ENCODE results near the gene SLC19A1.

SLC19A1 gene

DNA sequence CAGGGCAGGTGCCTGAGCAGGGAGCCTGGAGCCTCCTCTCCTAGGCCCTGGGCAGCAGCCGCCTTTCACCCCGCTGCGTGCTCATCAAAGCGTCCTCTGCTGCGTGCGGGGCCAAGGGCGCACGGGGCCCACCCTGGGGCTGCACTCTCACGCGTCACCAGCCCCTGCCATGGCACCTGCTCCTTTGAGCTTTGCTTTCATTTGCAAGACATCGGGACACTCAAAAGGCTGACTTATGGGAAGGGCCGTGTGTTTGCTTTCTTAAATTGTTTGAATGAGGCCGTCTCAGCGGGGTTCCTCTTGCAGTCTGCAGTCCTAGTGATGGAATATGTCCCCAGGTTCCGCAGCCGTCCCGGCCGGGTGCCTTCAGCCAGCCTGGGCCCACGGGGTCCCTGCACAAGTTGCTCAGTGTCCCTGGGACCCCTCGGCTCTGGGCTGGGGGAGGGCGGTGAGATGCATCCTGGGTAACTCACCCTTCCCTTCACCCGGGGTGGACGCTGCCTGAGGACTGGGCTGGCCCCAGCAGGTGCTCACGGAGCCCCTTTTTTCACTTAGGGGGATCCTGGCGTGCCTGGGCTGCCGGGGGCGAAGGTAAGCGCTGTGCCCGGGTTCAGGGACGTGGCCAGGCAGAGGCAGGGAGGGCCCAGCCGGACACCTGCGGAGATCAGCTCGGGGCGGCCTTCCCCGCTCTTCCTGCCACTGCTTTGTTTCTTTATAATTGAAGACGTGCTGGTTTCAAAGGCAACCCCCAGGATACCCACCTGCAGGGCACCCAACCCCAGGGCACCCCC is 53.1 kb downstream of the SLC19A1 start:
- no peak for DNase-seq

DNA sequence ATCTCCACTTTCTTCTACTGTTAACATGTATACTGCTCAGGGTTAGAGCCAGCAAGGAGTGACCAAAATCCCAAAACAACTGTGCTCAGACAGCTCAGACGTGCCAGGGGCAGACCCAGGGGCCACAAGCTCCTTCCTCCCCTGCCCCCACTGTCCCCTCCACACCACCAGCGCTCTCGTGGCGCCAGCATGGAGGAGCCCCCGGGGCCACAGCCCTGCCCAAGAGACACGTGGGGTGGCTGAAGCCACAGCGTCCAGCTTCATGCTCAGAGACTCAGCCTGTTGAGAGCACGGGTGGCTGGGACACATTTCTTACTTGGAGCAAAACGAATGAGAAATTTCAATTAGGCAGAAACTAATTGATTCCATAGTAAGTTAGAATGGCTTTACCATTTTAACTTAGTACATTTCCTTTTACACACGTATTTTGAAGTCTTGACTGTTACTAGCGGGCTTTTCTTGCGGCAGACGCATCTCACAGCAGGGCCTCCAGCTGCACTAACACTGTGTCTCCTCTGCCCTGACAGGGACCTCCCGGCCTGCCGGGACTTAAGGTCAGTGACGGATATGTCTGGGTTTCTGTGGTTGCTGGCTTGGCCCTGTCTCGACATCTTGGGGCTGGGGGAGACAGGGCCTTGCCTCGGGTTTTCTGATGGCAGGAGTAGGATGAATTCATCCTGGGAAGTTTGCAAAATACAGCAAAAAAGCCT is 54.2 kb downstream of the SLC19A1 start:
- no peak for DNase-seq

DNA sequence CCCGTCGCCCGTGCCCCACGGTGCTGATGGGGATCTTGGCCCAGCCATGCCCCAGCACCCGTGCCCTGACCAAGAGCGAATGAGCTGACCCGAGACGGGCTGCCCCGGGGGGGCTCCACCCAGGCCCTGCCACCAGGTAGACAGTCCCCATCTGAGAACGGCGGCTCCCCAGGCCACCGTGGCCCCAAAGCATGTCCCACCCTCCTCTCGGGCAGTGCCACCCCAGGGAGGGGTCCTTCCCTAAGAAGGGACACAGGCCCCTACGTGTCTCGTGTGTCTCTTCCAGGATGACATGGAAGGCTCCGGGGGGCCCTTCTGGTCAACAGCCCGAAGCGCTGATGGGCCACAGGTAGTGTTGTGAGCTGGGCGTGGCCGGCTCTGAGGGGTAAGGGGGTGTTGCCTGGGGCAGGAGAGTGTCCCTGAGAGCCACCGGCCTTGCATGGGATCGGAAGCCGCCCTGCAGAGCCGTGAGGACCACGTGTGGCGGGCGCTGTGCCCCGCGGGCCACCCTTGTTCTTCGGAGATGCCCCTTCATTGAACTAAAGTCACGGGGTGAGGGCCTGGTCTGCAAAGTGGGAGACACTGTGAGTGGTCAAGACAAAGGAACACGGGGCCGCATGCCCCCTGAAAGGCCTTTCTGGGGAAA is 55.0 kb downstream of the SLC19A1 start:
- no peak for DNase-seq

DNA sequence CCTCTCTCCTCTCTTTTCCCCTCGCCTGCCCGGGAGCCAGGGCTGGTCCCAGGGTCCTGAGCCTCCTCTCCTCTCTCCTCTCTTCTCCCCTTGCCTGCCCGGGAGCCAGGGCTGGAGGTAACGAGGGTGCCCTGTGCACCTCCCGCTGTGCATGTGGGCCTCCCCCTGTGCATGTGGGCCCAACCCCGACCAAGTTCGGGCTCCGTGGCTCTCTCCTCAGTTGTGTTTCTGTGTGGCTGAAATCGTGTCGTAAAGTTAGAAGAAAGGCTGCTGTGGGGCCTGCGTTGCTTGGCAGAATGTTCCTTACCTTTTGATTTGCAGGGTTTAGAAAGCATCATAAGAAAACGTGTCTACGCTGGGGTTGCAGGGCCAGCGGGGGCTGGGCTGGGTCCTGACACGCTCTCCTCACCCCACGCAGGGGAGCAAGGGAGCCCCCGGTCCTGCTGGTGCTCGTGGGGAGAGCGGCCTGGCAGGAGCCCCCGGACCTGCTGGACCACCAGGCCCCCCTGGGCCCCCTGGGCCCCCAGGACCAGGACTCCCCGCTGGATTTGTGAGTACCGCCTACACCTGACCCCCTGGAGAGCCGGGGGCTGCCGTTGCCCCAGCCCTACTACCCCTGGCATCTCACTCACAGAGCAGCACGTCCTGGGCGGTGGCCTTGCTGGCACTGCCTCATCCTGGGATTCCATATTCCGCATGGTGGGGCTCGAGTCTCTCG is 55.6 kb downstream of the SLC19A1 start:
- no peak for DNase-seq

DNA sequence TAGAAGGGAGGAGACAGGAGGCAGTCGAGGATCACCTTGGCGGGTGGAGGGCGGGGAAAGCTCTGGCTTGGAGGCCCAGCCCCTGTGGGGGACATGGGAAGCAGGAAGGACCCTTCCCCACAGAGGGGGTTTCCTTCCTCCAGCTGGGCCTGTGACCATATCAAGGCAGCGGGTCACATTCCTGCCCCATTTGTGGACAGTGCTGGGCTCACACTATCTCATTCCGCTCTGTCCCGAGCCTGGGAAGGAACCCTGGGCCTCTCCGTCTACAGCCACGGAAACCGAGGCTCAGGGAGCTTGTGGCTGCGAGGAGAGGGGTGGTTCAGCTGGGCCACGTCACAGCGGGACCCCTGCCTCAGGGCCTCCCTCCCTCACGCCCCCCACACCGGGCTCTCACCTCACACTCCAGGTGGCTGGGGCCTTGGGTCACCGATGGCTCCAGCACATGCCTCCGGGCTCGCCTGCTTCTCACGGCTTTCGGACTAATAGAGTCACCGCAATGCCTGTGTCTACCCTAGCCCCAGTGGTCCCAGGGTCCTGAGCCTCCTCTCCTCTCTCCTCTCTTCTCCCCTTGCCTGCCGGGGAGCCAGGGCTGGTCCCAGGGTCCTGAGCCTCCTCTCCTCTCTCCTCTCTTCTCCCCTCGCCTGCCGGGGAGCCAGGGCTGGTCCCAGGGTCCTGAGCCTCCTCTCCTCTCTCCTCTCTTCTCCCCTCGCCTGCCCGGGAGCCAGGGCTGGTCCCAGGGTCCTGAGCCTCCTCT is 56.4 kb downstream of the SLC19A1 start:
- no peak for DNase-seq

DNA sequence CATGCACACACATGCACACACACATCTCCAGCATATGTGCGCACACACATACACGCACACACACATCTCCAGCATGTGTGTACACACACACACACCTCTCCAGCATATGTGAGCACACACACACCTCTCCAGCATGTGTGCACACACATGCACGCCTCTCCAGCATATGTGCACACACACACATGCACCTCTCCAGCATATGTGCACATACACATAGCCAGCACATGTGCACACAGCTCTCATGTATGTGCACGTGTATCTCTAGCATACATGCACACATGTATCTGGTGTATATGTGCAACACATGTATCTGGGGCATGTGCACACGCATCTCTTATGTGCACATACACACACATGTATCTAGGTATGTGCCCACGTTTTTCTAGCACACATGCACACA is 57.9 kb downstream of the SLC19A1 start:
- no peak for DNase-seq

DNA sequence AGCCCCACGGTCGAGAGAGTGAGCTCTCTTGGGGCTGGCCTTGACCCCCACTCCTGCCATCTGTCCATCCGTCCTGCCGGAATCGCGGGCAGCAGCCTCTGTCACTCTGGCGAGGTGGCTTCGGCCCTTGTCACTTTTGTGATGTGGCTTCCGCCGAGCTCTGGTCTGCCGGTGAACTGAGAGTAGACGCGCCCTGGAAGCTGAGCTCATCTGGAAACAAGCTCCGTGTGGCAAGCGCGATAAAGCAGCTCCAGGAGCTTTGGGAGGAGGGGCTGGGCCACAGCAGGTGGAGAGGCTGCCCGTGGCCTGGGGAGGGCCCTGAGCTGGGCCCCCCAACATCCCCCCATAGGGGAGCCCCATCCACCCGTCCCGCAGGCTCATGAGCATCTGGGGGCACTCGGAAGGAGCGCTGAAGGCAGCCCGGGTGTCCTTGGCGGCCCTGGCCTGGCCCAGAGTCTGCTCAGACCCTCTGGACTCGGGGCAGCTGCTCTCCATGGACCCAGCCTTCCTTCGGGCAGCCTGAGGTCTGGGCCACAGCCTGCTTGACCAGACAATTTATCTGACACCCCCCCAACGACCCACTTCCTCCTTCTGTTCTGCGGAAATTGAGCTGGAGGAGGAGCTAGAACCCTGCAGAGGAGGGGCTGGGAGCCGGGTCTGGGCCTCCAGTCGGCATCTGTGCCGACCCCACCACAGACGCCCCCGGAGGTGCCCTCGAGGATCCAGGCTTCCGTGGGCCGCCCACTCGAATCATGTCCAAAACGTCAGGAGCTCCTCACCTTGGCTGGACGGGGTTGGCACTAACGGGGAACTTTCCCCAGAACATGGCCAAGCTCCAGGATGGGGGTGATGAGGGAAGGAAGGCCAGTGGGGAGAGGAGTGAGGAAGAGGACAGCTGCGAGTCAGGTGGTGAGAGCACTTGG is 59.1 kb downstream of the SLC19A1 start:
- DNase-seq = no peak

DNA sequence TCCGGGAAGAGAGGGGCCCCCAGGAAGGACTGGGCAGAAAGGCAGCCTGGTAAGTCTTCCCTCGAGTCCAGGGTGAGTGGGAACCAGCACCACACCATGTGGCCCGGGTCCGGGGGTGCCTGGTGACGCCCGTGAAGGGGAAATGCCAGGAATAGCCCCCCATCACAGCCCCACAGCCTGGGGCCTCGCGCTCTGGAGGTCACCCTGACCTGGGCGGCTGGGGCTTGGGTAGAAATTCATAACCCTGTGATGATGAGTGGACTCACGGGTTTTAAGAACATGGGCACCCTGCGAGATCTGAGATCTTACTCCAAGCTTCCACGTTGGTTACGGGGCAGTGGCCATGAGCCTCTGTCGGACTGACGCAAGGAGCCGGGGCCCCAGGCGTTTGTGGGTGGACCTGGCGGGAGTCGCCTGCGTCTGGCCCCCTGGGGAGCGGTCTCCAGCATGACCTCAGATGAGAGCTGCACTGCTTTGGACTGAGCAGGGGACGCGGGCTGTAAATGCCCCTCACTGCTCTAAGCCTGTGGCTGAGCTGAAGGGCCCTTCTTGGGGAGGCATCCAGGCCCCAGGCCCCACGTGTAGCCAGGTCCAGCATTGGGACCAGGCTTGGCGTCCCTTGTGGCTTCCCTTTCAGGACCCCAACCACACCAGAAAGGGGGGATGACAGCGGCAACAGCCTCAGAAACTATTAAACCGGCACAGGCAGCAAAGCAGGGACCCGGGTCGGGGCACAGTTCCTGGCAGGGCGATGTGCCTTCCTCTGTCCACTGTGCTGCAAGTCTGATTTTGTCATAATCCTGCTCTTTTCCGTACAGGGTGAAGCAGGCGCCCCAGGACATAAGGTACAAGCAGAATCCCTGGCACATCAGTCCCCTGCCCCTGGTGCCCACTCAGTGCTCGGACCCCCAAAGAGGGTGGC is 60.0 kb downstream of the SLC19A1 start:
- no peak for DNase-seq

DNA sequence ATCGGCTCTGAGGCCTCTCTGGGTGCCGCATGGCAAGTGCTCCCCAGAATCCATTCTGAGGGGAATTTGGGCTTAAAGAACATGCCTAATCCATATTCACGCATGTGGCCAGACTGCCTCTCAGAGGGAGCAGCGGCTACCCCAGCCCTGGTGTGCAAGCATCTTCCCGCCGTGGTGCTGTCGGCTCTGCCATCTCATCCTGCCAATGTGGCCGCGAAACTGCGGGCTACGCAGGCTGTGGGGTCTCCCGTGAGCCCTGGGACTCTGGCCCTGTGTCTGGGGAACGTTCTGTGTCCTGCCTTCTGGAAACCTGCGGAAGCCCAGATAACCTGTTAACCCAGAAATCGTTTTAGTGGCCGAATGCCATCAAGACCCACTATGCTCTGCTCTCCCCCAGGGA is 60.7 kb downstream of the SLC19A1 start:
- no peak for DNase-seq

DNA sequence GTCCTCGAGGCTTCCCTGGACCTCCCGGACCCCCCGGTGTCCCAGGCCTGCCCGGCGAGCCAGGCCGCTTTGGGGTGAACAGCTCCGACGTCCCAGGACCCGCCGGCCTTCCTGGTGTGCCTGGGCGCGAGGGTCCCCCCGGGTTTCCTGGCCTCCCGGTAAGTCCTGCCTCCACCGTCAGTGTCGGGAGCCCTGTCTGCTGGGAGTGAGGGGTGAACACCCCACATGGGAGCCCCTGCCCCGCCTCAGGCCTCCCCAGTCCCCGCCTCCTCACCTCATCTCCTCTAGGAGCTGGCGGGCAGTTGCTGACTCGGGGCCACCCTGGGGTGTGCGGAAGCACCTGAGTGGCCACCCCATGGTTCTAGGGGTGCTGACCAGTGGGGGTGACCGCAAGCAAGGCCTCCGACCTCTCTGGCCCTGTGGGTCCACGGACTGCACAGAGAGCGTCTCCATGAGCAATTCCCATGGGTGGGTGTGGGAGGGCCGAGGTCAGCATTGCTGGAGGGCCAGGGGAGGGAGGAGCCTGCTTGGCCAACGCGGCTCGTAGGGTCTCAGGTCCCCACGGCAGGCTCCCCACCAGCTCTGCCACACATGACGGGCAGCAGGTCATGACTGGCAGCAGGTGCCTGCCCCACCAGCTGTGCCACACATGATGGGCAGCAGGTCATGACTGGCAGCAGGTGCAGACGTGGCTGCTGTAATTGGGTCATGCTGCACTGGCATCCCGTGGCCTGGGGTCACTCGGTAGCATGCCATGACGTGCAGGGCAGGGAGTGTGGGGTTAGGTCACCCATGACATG is 61.3 kb downstream of the SLC19A1 start:
- DNase-seq = no peak

DNA sequence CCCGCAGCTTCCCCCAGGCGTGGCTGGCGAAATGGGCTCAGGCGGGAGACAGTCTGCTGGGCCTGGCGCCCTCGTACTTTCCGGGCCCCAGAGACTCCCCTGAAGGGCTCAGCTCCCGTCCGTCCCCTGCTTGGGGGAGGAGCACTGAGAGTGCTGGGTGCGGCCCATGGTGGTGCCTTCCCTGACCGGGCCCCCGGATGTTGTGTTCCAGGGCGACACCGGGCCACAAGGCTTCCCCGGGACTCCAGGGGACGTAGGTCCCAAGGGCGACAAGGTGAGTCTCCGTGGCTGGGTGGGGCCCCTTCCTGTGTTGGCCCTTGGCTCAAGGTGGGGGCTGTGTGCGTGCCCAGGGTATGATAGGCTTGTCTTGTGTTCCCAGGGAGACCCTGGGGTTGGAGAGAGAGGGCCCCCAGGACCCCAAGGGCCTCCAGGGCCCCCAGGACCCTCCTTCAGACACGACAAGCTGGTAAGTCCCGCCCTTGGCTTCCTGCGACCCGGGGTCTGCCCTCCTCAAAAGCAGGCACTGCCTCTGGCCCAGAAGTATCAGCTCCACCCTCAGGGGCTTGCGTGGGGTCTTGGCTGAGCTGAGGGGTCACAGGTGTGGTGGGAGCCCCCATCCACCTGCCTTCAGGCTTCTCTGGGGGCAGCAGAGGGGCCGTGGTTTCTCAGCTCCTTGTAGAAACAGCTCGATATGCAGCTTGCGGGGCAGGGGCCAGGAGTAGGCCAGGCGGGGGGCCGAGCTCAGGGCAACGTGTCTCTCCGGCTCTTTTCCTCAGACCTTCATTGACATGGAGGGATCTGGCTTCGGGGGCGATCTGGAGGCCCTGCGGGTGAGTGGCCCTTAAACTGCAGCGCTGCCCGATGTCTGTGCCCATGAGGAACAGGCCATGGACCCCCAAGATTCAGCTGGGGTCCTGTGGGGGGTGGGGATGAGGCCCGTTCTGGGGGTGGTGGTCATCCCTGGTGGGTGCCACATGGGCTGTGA is 62.3 kb downstream of the SLC19A1 start:
- DNase-seq = no peak

DNA sequence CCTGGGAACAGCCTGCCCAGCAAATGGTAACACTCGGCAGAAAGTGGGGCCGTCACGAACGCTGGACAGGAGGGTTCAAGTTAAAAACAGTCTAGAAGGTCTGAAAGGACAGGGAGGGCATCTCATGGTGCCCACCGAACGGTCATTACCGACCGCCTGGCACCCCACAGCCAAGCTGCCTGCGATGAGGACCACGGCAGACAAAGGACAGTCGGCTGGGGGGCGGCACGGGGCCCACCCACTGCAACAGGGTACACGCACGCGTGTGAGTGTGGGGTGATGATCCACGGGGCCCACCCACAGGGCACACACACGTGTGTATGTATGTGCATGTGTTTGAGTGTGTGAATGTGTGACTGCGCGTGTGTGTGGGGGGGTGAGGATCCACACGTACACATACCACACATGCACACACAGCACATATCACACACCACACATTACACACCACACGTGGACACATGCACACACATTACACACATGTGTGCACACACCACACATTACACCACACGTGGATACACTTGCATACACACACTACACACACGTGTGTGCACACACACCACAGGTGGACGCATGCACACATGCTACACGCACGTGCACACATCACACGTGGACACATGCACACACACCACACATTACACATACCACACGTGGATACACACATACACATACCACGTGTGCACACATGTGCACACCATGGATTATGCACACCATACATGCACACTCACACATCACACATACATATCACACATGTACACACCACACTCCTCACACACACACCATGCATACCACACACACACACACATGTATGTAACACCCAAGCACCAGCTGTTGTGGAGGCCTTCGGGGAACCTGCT is 63.2 kb downstream of the SLC19A1 start:
- DNase-seq = no peak

DNA sequence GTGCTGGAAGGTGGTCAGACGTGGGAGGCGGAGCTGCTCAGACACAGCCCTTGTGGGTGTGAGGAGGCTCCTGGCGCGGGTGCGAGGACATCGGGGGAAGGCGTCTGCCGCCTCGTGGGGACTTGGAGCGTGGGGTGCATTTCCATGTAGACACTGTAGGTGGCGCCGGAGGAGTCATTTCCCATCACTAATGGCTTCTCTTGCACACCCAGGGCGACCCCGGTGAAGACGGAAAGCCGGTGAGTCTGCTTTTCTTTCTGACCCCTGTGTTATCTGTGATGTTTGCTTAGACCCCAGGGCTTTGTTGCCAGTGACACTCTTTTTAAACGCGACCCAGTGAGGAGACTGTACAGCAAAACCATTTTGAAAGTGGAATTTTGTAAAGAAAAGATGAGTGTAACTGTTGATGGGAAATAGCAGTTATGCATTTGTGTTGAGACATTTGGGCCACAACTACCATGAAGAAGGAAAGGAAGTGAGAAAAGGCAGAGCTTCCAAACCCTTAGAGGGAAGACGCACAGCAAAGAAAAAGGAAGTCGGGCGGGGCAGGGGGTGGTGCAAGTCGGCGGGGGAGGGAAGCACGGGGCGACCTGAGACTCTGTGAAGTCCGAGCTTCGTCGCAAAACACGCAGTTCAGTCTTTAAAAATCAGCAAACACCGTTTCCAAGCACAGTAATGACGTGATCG is 64.0 kb downstream of the SLC19A1 start:
- DNase-seq = peak; percentile 27

DNA sequence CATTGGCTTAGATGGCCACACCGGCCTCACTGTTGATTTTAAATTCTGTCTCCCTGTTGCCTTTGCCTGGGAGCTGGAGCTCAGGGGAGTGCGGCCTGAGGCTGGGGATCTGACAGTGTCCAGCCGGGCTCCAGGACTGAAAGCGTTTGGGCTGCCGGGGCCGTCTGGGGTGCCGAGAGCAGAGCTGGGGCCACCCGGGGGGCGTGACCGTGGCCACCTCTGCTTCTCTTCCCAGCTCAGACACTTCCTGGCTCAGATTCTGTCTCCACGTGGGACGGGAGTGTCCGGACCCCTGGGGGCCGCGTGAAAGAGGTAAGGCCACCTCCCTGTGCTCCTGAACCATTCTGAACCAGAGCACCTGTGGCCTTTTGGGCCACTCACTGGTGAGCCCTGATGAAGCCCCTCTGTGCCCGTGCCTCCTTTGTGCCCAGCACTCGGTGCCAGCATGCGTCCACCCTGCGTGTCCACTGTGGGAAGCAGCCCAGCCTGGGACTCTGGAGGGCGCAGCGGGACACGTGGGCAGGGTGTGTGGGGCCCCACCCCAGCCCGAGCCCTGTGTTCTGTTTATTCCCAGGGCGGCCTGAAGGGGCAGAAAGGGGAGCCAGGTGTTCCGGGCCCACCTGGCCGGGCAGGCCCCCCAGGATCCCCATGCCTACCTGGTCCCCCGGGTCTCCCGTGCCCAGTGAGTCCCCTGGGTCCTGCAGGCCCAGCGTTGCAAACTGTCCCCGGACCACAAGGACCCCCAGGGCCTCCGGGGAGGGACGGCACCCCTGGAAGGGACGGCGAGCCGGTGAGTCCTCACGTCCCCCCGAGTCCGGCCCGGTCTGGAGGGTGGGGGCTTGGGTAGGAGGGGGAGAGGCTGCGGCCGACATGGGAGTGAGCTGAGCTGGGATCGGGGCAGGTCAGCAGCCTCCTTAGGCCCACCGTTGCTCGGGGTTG is 64.8 kb downstream of the SLC19A1 start:
- DNase-seq = no peak

DNA sequence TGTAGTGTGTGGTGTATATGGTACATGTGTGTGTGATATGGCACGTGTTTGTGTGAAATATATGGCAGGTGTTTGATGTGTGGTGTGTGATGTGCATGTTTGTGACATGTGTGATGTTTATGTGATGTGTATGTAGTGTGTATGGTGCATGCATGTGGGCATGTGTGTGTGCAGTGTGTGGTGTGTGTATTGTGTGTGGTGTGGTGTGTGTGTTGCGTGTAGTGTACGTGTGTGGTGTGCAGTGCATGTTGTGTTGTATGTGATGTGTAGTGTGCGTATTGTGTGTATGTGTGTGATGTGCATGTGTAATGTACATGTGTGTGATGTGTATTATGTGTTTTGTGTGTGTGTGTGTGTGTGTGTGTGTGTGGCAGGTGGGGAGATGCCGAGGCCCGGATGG is 65.7 kb downstream of the SLC19A1 start:
- DNase-seq = no peak
